ENCODE measurements around the gene DPP8.

DPP8 gene

GRCh38 chr15:65413051-65413759 lies 104.3 kb downstream of the DPP8 start:
- Histone ChIP-seq H3K9me3 (ENCODE audit: severe bottlenecking) (no peaks in the 10 kb centered on the region), H3K4me3 (ENCODE audit: severe bottlenecking) (no peak overlapping the region), H3K27ac (ENCODE audit: poor library complexity, severe bottlenecking) (no peak overlapping the region), H3K27me3 (ENCODE audit: insufficient read depth, poor library complexity, severe bottlenecking) (no peaks in the 10 kb centered on the region), H3K4me1 (ENCODE audit: insufficient read depth, poor library complexity, severe bottlenecking) (no peaks in the 10 kb centered on the region), H3K36me3 (ENCODE audit: low read depth) (no peaks in the 10 kb centered on the region)
- no peak for ATAC-seq (ENCODE audit: low read depth)
- TF ChIP-seq, protein P1, sequence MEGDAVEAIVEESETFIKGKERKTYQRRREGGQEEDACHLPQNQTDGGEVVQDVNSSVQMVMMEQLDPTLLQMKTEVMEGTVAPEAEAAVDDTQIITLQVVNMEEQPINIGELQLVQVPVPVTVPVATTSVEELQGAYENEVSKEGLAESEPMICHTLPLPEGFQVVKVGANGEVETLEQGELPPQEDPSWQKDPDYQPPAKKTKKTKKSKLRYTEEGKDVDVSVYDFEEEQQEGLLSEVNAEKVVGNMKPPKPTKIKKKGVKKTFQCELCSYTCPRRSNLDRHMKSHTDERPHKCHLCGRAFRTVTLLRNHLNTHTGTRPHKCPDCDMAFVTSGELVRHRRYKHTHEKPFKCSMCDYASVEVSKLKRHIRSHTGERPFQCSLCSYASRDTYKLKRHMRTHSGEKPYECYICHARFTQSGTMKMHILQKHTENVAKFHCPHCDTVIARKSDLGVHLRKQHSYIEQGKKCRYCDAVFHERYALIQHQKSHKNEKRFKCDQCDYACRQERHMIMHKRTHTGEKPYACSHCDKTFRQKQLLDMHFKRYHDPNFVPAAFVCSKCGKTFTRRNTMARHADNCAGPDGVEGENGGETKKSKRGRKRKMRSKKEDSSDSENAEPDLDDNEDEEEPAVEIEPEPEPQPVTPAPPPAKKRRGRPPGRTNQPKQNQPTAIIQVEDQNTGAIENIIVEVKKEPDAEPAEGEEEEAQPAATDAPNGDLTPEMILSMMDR (IDR thresholded peaks at IDR 0.05; ENCODE audit: poor library complexity, severe bottlenecking): no peak
- DNase-seq (ENCODE audit: low spot score): no peak

- no peak for ATAC-seq (ENCODE audit: low read depth)
- H3K4me3 ChIP-seq (ENCODE audit: severe bottlenecking): no peak overlapping the region
Observed at GRCh38 chr15:65412556-65412955, 104.9 kb downstream of the DPP8 start.

GRCh38 chr15:65411465-65412071 lies 105.9 kb downstream of the DPP8 start:
- H3K27me3 ChIP-seq (ENCODE audit: insufficient read depth, poor library complexity, severe bottlenecking): no peaks in the 10 kb centered on the region
- TF ChIP-seq, protein P1 (IDR thresholded peaks at IDR 0.05; ENCODE audit: poor library complexity, severe bottlenecking): no peak
- DNase-seq (ENCODE audit: low spot score) (no peak), ATAC-seq (ENCODE audit: low read depth) (no peak)
- no peaks in the 10 kb centered on the region for H3K36me3 ChIP-seq (ENCODE audit: low read depth)
- no peaks in the 10 kb centered on the region for H3K9me3 ChIP-seq (ENCODE audit: severe bottlenecking)
- H3K27ac ChIP-seq (ENCODE audit: poor library complexity, severe bottlenecking): no peak overlapping the region
- H3K4me1 ChIP-seq (ENCODE audit: insufficient read depth, poor library complexity, severe bottlenecking): no peaks in the 10 kb centered on the region
- H3K4me3 ChIP-seq (ENCODE audit: severe bottlenecking): no peak overlapping the region

More at GRCh38 chr15:65412556-65412955, 104.9 kb downstream of the DPP8 start:
- no peaks in the 10 kb centered on the region for H3K36me3 ChIP-seq (ENCODE audit: low read depth)
- no peaks in the 10 kb centered on the region for H3K4me1 ChIP-seq (ENCODE audit: insufficient read depth, poor library complexity, severe bottlenecking)
- DNase-seq (ENCODE audit: low spot score): no peak
- TF ChIP-seq, protein P1 (IDR thresholded peaks at IDR 0.05; ENCODE audit: poor library complexity, severe bottlenecking): no peak
- no peak overlapping the region for H3K27ac ChIP-seq (ENCODE audit: poor library complexity, severe bottlenecking)
- no peaks in the 10 kb centered on the region for H3K9me3 ChIP-seq (ENCODE audit: severe bottlenecking)
- H3K27me3 ChIP-seq (ENCODE audit: insufficient read depth, poor library complexity, severe bottlenecking): no peaks in the 10 kb centered on the region

- H3K36me3 ChIP-seq (ENCODE audit: low read depth): no peaks in the 10 kb centered on the region
- TF ChIP-seq, protein P1 (IDR thresholded peaks at IDR 0.05; ENCODE audit: poor library complexity, severe bottlenecking): no peak
- no peaks in the 10 kb centered on the region for H3K4me1 ChIP-seq (ENCODE audit: insufficient read depth, poor library complexity, severe bottlenecking)
- no peaks in the 10 kb centered on the region for H3K9me3 ChIP-seq (ENCODE audit: severe bottlenecking)
- no peaks in the 10 kb centered on the region for H3K27me3 ChIP-seq (ENCODE audit: insufficient read depth, poor library complexity, severe bottlenecking)
- no peak for ATAC-seq (ENCODE audit: low read depth)
- no peak overlapping the region for H3K27ac ChIP-seq (ENCODE audit: poor library complexity, severe bottlenecking)
- H3K4me3 ChIP-seq (ENCODE audit: severe bottlenecking): no peak overlapping the region
- DNase-seq (ENCODE audit: low spot score): no peak
Observed at GRCh38 chr15:65410972-65411371, 106.5 kb downstream of the DPP8 start.

- DNase-seq (ENCODE audit: low spot score): no peak
- no peak overlapping the region for H3K4me3 ChIP-seq (ENCODE audit: severe bottlenecking)
- no peaks in the 10 kb centered on the region for H3K27me3 ChIP-seq (ENCODE audit: insufficient read depth, poor library complexity, severe bottlenecking)
- TF ChIP-seq, protein P1 (IDR thresholded peaks at IDR 0.05; ENCODE audit: poor library complexity, severe bottlenecking): no peak
- no peak overlapping the region for H3K27ac ChIP-seq (ENCODE audit: poor library complexity, severe bottlenecking)
- no peaks in the 10 kb centered on the region for H3K36me3 ChIP-seq (ENCODE audit: low read depth)
- H3K9me3 ChIP-seq (ENCODE audit: severe bottlenecking): no peaks in the 10 kb centered on the region
- H3K4me1 ChIP-seq (ENCODE audit: insufficient read depth, poor library complexity, severe bottlenecking): no peaks in the 10 kb centered on the region
- ATAC-seq (ENCODE audit: low read depth): no peak
Observed at GRCh38 chr15:65410036-65410435, 107.5 kb downstream of the DPP8 start.

Data from RWPE2 (cell line).